Retinal pigment epithelial cell (primary cell): ENCODE results near the gene GAB2.
"Not testable (repeated sequence)": the region's sequence is repeated elsewhere in the genome, so short reads cannot be mapped to it uniquely, and the experiment has no call there.

ENCODE experiments used
- DNase-seq: peaks from one replicate; pipeline ENCODE4 v3.0.0-alpha.2; 2010; ENCODE audit warnings: low read depth
- H3K4me3 ChIP-seq: 2 replicates; pipeline ENCODE4 v1.5.1; 2011; ENCODE audit warnings: mild to moderate bottlenecking, low read length, control low read depth, moderate library complexity
- CTCF ChIP-seq: conservative IDR thresholded peaks from 2 replicates; pipeline ENCODE4 v1.5.1; 2011; ENCODE audit warnings: low read depth, low read length, control low read depth, inconsistent platforms

The GAB2 gene

GRCh38 chr11:78180751-78181150, 236.9 kb downstream of the GAB2 start:
- no peak overlapping the region for H3K4me3 ChIP-seq
- no peak for TF ChIP-seq CTCF
- no peak for DNase-seq

- no peak overlapping the region for H3K4me3 ChIP-seq
- no peak for DNase-seq
- no peak for TF ChIP-seq CTCF
These were observed 238.1 kb downstream of the GAB2 start for GRCh38 chr11:78179459-78180071.

- no peak for TF ChIP-seq CTCF
- DNase-seq = no peak
- H3K4me3 ChIP-seq = no peak overlapping the region
These were observed 240.4 kb downstream of the GAB2 start for GRCh38 chr11:78177216-78177615.

- H3K4me3 ChIP-seq = no peak overlapping the region
- TF ChIP-seq CTCF = no peak
- DNase-seq = no peak
These were observed 240.9 kb downstream of the GAB2 start for GRCh38 chr11:78176605-78177141.

- not testable (repeated sequence) for DNase-seq, H3K4me3 ChIP-seq
These were observed 241.8 kb downstream of the GAB2 start for GRCh38 chr11:78175862-78176261.

- TF ChIP-seq CTCF = no peak
- no peak overlapping the region for H3K4me3 ChIP-seq
- no peak for DNase-seq
These were observed 245.7 kb downstream of the GAB2 start for GRCh38 chr11:78171951-78172350.

GRCh38 chr11:78170874-78171549, 246.6 kb downstream of the GAB2 start:
- DNase-seq = no peak
- H3K4me3 ChIP-seq = no peak overlapping the region
- no peak for TF ChIP-seq CTCF
